Kidney tubule cell (primary cell): ENCODE measurements around the gene GABRD.

Experiments
- DNase-seq: peaks from one replicate; pipeline ENCODE4 v3.0.0-alpha.2; 2018; ENCODE audit warnings: low spot score

GABRD gene

GRCh38 chr1:2053784-2054376 is 34.7 kb downstream of the GABRD start:
- DNase-seq, result no peak

DNA sequence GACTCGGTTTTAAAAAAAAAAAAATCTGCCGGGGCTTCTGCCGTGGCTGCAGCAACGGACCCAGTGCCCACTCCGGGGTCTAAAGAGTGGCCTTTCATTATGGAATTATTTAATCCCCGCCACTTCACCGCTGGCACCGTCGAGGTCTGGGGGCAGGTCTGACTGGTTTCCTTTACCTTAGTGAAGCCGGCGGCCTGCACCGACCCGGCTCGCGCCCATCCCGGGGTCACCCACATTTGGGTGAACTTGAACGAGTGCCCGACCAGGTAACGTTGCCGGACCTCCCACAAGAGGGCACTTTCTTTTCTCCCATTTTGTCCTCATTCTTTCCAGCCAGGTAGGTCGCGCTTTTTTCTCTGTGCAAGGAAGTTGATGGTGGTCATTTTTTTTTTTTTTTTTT is 35.4 kb downstream of the GABRD start:
- DNase-seq, result no peak

DNA sequence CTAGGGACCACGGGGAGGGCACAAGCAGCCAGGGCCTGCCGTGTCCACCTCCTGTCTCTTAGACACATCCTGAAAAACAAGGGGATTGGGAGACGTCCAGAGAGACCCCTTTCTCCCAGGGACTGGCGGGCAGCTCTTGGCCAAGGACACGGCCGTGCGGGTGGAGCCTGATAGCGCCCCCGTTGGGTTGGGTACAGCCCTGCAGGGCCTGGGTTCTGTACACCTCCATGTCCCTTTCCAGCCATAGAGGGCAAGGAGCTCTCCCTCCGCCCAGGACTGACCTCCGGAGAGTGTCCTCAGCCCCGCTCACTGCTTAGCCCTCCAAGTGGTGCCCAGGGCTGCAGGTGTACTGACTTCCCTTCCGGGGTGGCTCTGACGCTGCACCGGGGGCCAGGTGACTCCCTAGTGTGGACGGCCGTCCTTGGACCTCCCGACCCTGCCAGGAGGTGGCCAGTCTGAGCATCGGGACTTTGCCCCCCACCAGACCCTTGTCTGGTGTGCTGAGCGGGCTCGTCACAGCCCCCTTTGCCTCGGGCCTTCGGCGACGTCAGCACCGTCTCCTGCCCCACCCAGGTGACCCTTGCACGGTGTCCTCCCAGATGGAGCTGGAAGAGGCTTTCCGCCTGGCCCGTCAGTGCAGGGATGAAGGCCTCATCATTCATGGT is 36.9 kb downstream of the GABRD start:
- DNase-seq, result no peak

GRCh38 chr1:2056955-2057590 is 37.9 kb downstream of the GABRD start:
- no peak for DNase-seq

DNA sequence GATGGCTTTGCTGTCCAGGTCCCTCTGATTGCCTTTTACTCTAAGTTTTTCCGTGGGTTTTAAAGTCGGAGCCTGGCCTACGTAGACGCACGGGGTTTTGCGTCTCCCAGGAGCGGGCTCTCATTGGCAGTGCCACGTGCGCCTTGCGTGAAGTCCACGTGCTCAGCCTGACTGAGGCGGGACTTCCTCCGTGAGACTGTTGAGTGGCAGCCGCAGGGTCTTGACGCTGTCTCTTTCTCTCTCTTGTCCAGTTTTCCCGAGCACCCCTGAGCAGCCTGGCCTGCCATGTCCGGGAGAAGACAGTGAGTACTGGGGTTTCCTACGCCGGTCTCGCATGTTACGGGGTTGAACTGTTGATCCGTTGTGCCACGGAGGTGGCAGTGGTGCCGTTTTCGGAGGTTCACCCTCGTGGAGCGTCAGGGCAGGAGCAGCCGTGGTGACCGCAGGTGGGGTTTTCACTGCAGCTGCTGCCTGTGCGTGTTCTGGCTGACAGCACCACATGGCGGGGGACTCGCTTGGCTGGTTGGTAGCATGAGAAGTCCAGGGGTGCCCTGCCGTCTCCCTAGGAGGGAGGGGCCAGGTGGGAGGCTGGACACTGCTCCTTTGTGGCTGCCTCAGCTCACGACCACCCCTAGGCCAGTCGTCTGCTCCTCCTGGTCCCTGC is 40.3 kb downstream of the GABRD start:
- no peak for DNase-seq

- no peak for DNase-seq
These were observed 40.9 kb downstream of the GABRD start for GRCh38 chr1:2060072-2060471.

GRCh38 chr1:2060535-2060934 is 41.4 kb downstream of the GABRD start:
- DNase-seq, result no peak

- peak; percentile 44 for DNase-seq
These were observed 42.1 kb downstream of the GABRD start for GRCh38 chr1:2061065-2061778.

DNA sequence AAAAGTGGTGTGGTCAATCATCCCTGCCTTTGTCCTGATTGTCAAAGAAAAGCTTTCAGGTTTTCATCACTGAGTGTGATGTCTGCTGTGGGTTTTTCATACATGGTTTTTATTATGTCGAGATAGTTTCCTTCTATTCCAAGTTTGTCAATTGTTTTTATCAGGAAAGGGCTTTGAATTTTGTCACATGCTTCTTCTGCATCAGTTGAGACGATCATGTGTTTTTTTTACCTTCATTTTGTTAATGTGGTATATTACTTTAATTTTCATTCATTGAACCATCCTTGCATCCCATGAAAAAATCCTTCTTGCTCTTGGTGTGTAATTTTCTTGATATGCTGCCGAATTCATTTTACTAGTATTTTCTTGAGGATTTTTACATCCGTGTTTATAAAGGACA is 46.6 kb downstream of the GABRD start:
- no peak for DNase-seq

- DNase-seq, result no peak
These were observed 48.2 kb downstream of the GABRD start for GRCh38 chr1:2067393-2067792.

DNA sequence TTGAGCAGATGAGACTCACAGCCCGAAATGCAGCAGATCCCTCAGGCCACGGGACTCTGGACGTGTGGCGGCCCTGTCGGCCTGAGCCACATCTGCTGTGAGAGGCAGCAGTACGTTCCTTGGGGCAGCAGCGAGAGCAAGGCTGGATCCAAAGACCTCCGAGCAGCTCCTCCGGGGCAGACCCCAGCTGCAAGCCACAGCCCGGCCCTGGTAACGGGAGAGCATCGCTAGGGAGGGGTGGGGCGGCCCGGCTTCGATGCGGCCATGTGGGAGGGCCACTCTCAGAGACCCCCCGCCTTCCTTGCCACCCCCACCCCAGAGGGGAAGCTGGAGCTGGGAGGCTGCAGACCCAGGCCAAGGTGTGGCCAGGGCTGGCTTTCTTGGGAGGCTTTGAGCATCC is 48.8 kb downstream of the GABRD start:
- DNase-seq, result no peak

GRCh38 chr1:2068951-2069350 is 49.8 kb downstream of the GABRD start:
- DNase-seq, result no peak

- DNase-seq, result no peak
These were observed 50.9 kb downstream of the GABRD start for GRCh38 chr1:2070016-2070415.

DNA sequence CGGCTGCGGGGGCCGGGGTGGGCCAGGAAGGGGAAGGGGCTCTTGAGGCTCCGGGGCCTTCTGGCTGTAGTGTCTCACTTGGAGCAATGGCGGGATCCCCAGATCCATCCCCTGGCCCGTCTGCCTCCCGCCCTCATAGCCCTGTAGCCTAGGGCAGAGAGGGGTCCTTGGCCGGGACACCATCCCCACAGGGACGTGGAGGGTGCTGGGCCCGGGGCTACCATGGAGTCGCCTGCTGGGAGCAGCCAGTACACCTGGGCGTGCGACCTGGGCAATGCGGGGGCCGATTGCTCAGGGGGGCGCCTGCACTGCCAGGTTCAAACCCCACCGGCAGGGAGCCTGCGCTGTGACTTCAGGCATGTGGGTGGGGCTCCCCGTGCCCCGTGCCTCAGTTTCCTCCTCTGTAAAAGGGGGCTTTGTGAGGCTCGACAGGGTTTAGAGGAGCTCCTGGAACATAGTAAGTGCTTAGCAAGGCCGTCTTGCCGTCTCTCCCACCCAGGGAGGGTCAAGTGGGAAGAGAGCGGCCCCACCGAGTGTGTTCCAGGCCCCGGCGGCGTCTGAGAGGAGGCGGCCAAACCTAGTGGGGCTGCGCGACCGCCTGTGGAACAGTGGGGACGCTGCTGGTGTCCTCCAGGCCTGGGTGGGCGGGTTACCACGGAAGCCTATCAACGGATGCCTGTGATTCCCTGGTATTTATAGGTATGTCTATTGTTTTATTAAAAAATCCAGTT is 51.8 kb downstream of the GABRD start:
- DNase-seq, result no peak

DNA sequence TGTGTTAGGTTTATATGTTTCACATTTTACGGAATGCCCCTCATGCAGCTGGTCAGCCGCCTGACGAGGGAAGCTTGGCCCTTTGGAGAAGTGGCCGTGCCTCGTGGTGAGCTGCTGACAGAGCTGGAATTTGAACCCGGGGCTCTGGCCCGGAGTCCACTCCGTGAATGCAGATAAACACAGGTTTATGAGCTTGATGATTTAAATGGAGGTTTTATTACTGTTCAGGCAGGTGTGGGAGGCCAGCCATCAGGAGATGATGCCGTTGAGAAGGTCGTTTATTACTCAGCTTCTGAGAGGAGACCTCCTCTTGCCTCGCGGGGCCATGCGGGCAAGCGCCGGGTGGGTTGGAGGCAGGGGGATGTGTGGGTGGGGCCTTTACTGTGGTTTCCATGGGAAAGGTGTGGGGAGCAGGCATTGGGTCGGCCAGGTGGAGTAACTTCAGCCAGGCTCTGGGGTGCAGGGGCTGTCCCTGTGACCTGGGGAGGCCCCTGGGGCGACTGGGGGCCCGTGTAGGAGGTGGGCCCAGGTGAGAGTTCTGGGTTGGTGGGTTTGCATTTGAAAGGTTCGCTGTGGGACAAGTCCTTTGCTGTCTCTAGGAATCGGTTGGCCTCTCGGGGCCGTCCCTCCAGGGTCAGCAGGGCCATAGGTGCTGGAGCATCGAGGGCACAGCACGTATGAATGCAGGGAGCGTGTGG is 53.1 kb downstream of the GABRD start:
- no peak for DNase-seq

- no peak for DNase-seq
These were observed 53.7 kb downstream of the GABRD start for GRCh38 chr1:2072891-2073290.

DNA sequence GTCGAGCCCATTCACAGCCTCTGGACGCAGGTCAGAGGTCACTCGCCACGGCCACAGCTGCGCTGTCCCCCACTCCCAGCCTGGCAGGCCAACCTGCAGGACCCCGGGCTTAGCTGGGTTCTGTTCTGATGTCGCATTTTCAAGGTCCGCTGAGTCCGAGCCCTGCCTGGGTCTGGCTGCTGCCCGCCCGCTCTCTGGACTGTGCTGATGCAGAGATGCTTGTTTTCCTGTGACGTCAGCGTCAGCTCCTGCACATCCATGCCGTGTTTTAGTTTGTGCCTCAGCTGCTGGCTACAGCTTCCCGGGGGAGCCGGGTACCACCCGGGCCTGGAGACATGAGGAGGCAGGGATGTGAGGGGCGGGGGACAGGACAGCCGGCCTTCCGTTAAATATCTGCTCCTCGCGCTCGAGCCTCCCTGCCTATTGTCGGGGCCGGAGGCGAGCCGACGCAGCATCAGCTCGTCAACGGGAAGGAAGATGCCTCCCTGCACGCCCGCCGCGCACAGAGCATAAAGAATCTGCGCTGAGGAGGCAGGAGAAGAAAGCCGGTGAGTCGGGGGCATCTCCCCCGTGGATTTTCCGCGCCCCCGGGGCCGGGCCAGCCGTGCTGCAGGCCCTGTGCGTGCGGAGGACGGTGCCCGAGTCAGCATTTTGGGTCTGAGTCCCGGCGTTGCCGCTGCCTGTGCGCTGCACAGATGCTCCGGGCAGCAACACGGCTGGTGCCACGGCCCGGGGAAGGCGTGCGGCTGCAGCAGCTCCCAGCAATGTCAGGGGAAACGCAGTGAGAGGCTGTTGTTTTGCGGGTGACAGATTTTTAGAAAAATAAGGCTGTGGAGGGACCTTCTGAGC is 54.5 kb downstream of the GABRD start:
- no peak for DNase-seq

- DNase-seq, result no peak
These were observed 55.3 kb downstream of the GABRD start for GRCh38 chr1:2074396-2074795.

DNA sequence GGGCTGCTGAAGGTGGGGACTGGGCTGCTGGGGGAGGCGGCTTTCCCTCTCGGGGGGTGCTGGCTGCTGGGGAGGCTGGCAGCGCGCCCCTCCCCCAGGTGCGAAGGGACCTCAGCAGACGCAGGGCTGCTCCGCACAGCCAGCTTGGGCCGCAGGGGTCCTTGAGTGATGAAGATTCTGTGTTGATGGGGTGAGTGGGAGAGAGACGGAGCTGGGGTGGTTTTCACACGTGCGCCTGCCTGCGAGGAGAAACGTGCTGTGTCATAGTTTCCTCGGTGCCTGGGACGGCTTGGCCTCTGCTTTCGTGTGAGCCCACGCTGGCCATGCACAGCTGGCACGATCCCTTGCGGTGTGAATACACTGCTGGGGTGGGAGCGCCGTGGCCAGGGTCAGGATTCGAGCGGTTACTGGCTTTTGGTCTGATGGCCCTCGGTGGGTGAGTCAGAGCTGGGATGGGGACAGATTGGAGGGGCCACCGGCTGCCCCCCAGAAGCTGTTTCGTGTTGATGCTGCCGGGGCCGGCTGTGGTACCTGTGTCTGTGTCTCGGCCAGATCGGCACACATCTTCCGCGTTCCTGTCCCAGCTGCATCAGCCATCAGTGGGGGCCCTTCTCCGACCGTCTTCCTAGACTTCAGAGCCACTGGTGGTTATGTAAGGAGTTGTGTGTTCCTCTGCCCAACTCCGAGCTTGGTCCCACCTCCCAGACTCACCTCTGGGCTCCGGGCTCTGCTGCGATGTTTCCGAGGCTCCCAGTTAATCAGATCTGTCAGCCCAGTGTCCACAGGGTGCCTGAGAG is 56.0 kb downstream of the GABRD start:
- DNase-seq, result no peak
